Transverse colon (tissue), 4 donors: Measurements from ENCODE around the gene NETO2. TPM values are rescaled to one million over a fixed set of nuclear protein-coding genes. Genes with fewer than 3 reads are reported as not detected.

Experiments used
- DNase-seq: peaks from one replicate; pipeline ENCODE4 v3.0.0-alpha.2; 2019
- H3K27ac ChIP-seq, 4 donors: fragments of 200-600 bp; sonication (generic); 2 replicates each; pipeline ENCODE4 v1.5.1; 2016 to 2018; ENCODE audit warnings: inconsistent platforms in 4 of 4
- H3K27me3 ChIP-seq: fragments of 200-600 bp; sonication (generic); 2 replicates; pipeline ENCODE4 v1.5.1; 2017; ENCODE audit warnings: inconsistent platforms
- H3K36me3 ChIP-seq, 4 donors: fragments of 200-600 bp; sonication (generic); 2 replicates each; pipeline ENCODE4 v1.5.1; 2017 to 2019; ENCODE audit warnings: inconsistent platforms in 4 of 4
- H3K4me1 ChIP-seq, 4 donors: fragments of 200-600 bp; sonication (generic); 2 replicates each; pipeline ENCODE4 v1.5.1; 2017 to 2020; ENCODE audit warnings: inconsistent platforms in 4 of 4
- H3K4me3 ChIP-seq, 4 donors: fragments of 200-600 bp; sonication (generic); 1 replicate in 1 of 4; 2 replicates in 3 of 4; pipeline versions ENCODE4 v1.5.1 to v1.6.1; 2017 to 2019; ENCODE audit warnings: inconsistent platforms in 4 of 4
- H3K9me3 ChIP-seq, 2 donors: fragments of 200-600 bp; sonication (generic); 2 replicates each; pipeline ENCODE4 v1.5.1; 2017 to 2019; ENCODE audit warnings: inconsistent platforms in 2 of 2
- EP300 ChIP-seq: sonication (generic); formaldehyde crosslinking; IDR thresholded peaks from one replicate; pipeline ENCODE4 v1.6.1; 2017; ENCODE audit warnings: antibody characterized with exemption, low read depth
- POLR2A ChIP-seq: fragments of 450-650 bp; IDR thresholded peaks from one replicate; pipeline ENCODE4 v1.6.1; 2016; ENCODE audit warnings: antibody characterized with exemption, mild to moderate bottlenecking, moderate library complexity
- POLR2AphosphoS5 ChIP-seq, 3 donors: sonication (generic); formaldehyde crosslinking; IDR thresholded peaks; one replicate each; pipeline ENCODE4 v1.6.1; 2016; ENCODE audit warnings: antibody characterized with exemption in 3 of 3
- WGBS, 2 donors: methylation state at CpG; one replicate each; pipeline ENCODE4 v1.1.5; 2018; ENCODE audit warnings: low coverage in 1 of 2; 5-methylcytosine and 5-hydroxymethylcytosine counted together
- in situ Hi-C, 4 donors: fragments of 200-750 bp; cut with MboI; loops; one replicate each; pipeline versions ENCODE4 v1.15.0 to v1.15.1; 2017; ENCODE audit warnings: low sequenced_read_pairs in 3 of 4, low pct_ligation_motif_present in 1 of 4, low pct_unique_long_range_greater_than_20kb in 1 of 4
- intact Hi-C: fragments of 100-400 bp; cut with DNase I; formaldehyde crosslinking; loops from one replicate; pipeline ENCODE4 v1.15.1; 2023; ENCODE audit warnings: low total_unique reads
- total RNA-seq, 4 donors: library from RNA; depleted of rRNA; stranded (reverse); fragments of >200 nt; gene quantifications; one replicate each; pipeline ENCODE4 v1.1.0, GENCODE V29; 2016
- TF ChIP-seq, protein P1 (sequence below), 5 experiments: fragments of 200-600 bp in 3 of 5; fragments of 450-650 bp in 2 of 5; sonication (generic) in 3 of 5; IDR thresholded peaks; 1 replicate in 2 of 5; 2 replicates in 3 of 5; pipeline ENCODE4 v1.5.1; 2016 to 2017; ENCODE audit warnings: antibody characterized with exemption in 5 of 5, inconsistent platforms in 3 of 5, mild to moderate bottlenecking in 2 of 5, moderate library complexity in 1 of 5

The NETO2 gene
- total RNA-seq, 4 donors from 2014 or later, result 5.0 to 31.7 (median 15.9) TPM

DNA sequence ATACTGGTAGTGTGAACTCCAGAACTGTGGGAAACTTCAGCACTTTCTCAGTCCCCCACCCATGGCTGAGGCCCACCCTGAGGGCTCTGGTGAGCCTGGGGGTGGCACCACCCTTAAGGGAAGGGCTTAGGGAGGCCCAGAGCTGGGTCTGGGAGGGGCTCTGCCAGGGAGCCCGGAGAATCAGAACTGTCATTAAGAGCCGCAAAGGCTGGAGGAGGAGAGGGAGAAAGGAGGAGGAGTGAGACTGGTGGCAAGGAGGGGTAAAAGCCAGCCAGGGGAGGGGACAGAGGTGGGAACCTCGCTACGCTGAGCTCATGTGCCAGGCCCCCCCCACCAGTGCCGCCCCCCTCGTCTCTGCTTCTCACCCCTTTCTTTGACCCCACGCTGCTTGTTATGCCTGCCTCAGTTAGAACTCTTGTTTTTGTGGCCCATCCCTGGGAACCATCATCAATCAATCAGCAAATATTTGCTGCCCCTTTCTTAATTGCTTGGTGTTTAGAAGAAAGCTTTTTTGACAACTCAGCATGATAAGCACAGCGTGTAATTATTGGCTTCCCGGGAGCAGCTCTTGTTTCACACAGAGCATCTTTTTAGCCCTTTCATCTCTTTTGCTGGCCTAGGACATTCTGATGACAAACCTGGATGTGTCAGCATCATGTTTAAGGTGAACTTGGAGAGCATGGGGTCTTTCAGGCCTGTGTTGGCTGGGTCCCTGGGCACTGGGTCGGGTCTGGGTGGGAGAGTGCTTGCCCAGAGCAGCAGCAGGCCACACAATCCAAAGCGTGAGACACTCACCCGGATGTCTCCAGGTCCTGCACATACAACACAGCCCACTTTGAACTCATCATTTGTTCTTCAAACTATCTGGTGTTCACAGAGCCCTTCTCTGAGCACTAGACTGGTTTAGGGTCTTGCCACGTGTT is 77.7 kb downstream of the NETO2 start:
- no peak for DNase-seq
- no peaks in the 10 kb centered on the region for H3K9me3 ChIP-seq
- no peak for TF ChIP-seq EP300
- no peaks in the 10 kb centered on the region for H3K36me3 ChIP-seq
- intact Hi-C loops (no loop called here), in situ Hi-C loops (no loop called here)
- WGBS, 2 donors, result 37 to 69% methylated on average over 2 to 13 of the region's 13 CpGs
- H3K4me3 ChIP-seq, result no peak overlapping the region
- no peak overlapping the region for H3K27ac ChIP-seq
- H3K4me1 ChIP-seq, result peaks cover 0 to 11% (median 0%) of the 10 kb centered on the region in 4 donors
- H3K27me3 ChIP-seq, result no peaks in the 10 kb centered on the region

DNA sequence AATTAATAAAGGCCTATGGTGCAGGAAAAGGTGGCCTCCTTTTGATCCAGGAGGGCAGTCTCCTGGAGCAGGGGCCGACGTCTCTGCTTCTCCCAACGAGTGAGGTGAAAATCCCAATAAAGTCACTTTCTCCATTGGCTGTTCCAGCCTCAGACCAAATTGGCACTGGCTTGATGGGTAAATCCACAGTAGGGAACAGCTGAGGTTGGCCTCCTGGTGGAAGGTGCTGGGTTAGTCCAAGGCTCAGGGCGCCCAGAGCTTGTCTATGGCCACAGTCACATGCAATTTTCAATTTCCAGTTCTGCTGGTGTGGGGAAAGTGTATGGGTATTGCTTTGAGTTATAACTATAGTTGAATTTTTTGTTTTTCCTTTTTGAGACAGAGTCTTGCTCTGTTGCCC is 79.0 kb downstream of the NETO2 start:
- H3K4me1 ChIP-seq, result peaks cover 0 to 11% (median 0%) of the 10 kb centered on the region in 4 donors
- WGBS, 2 donors, result 82 to 92% methylated on average over 3 to 4 of the region's 4 CpGs
- intact Hi-C loops, result no loop called here

DNA sequence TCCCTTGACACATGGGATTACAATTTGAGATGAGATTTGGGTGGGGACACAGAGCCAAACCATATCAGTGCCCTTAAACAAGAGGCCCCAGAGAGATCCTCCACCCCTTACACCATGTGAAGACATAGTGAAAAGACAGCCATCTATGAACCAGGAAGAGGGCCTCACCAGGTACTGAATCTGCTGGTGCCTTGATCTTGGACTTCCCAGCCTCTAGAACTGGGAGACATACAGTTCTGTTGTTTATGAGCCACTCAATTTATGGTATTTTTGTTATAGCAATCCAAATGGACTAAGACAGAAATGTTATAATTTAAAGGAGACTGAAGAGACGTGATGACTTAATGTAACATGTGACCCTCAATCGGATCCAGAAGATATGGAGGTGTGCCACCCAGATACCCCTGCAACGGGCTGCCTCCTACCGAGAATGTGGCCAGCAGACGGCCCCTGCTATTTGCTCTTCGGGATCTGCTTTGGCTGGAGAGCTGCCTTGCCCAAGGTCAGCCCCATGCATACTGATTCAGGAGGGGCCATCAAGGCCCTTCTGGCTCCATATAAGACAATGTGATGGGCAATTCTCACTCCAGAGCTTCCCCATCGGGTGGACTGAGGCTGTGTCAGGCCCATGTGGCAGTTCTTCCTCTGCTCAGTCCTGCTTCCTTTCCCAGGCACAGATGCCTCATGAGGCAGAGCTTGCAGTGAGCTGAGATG is 80.6 kb downstream of the NETO2 start:
- 93% methylated on average over 7 of the region's 7 CpGs; no CpG with 5 or more reads in 1 of the 2 donors for WGBS, 2 donors
- H3K4me1 ChIP-seq, result peaks cover 0 to 17% (median 6%) of the 10 kb centered on the region in 4 donors
- TF ChIP-seq EP300, result no peak
- TF ChIP-seq, protein P1, sequence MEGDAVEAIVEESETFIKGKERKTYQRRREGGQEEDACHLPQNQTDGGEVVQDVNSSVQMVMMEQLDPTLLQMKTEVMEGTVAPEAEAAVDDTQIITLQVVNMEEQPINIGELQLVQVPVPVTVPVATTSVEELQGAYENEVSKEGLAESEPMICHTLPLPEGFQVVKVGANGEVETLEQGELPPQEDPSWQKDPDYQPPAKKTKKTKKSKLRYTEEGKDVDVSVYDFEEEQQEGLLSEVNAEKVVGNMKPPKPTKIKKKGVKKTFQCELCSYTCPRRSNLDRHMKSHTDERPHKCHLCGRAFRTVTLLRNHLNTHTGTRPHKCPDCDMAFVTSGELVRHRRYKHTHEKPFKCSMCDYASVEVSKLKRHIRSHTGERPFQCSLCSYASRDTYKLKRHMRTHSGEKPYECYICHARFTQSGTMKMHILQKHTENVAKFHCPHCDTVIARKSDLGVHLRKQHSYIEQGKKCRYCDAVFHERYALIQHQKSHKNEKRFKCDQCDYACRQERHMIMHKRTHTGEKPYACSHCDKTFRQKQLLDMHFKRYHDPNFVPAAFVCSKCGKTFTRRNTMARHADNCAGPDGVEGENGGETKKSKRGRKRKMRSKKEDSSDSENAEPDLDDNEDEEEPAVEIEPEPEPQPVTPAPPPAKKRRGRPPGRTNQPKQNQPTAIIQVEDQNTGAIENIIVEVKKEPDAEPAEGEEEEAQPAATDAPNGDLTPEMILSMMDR (IDR thresholded peaks at IDR 0.05), result no peak
- no peak for TF ChIP-seq POLR2AphosphoS5 (IDR thresholded peaks at IDR 0.05)
- no peak for TF ChIP-seq POLR2A
- no peak overlapping the region for H3K4me3 ChIP-seq
- H3K27ac ChIP-seq, result no peak overlapping the region
- H3K36me3 ChIP-seq, result no peaks in the 10 kb centered on the region
- no peaks in the 10 kb centered on the region for H3K27me3 ChIP-seq
- no peaks in the 10 kb centered on the region for H3K9me3 ChIP-seq
- intact Hi-C loops, result no loop called here
- no peak for DNase-seq
- in situ Hi-C loops, result no loop called here

More for the DNA sequence above, 79.0 kb downstream of the NETO2 start:
- no peak for DNase-seq
- H3K27me3 ChIP-seq, result no peaks in the 10 kb centered on the region
- TF ChIP-seq, protein P1 (IDR thresholded peaks at IDR 0.05), result no peak
- TF ChIP-seq POLR2AphosphoS5 (IDR thresholded peaks at IDR 0.05), result no peak
- TF ChIP-seq EP300, result no peak
- TF ChIP-seq POLR2A, result no peak
- H3K4me3 ChIP-seq, result no peak overlapping the region
- H3K36me3 ChIP-seq, result no peaks in the 10 kb centered on the region
- no peaks in the 10 kb centered on the region for H3K9me3 ChIP-seq
- in situ Hi-C loops, result no loop called here
- no peak overlapping the region for H3K27ac ChIP-seq

DNA sequence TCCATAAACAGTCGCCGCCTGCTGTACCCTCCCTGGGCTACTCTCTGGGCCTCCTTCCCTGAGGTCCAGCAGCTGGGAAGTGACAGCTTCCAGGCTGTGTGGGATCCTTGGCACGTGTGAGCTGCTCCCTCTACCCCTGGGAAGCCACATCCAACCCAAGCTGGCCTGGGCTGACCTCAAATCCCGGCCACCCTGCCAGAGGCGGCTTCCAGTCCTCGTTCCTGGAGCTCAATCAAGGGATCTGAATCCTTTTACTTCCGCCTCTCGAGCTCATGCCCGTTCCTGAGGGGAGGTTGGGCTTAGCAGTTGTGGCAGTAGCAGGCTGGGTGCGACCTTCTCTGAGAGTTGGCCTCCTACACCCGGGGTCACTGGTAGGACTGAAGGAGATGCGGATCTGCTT is 82.5 kb downstream of the NETO2 start:
- Histone ChIP-seq H3K4me1 (peaks cover 0 to 17% (median 8%) of the 10 kb centered on the region in 4 donors), H3K27me3 (no peaks in the 10 kb centered on the region), H3K4me3 (no peak overlapping the region), H3K36me3 (no peaks in the 10 kb centered on the region), H3K27ac (no peak overlapping the region), H3K9me3 (no peaks in the 10 kb centered on the region)
- TF ChIP-seq POLR2AphosphoS5 (IDR thresholded peaks at IDR 0.05) (no peak), EP300 (no peak), POLR2A (no peak)
- TF ChIP-seq, protein P1 (IDR thresholded peaks at IDR 0.05), result no peak
- DNase-seq, result no peak
- WGBS, 2 donors, result 82 to 87% methylated on average over 6 to 12 of the region's 12 CpGs
- in situ Hi-C loops, result no loop called here
- intact Hi-C loops, result no loop called here
